Keratinocyte (primary cell): ENCODE data around the gene HAND1. TPM values are rescaled to one million over a fixed set of nuclear protein-coding genes. Genes with fewer than 3 reads are reported as not detected.

Experiments
- DNase-seq: peaks from one replicate; pipeline ENCODE4 v3.0.0-alpha.2; 2011; ENCODE audit warnings: low read depth, missing footprints, low spot score
- FAIRE-seq: peaks from 2 replicates; lab custom pipeline; 2011; peaks lifted over from hg19 to GRCh38; lab: Jason Lieb, UNC
- H2AFZ ChIP-seq: 2 replicates; pipeline ENCODE4 v1.6.0; 2012; ENCODE audit warnings: low read length, control low read depth, inconsistent platforms; ENCODE audit not compliant: control insufficient read depth
- H3K27ac ChIP-seq: 2 replicates; pipeline ENCODE4 v1.5.1; 2011; ENCODE audit warnings: low read length; ENCODE audit not compliant: control insufficient read depth, insufficient read depth
- H3K27me3 ChIP-seq: 3 replicates; pipeline ENCODE4 v1.6.0; 2011; ENCODE audit warnings: low read length; ENCODE audit not compliant: control insufficient read depth, insufficient read depth; ENCODE audit errors: extremely low read depth
- H3K36me3 ChIP-seq, 2 experiments: 2 replicates in 1 of 2; 3 replicates in 1 of 2; pipeline ENCODE4 v1.5.1; 2011; ENCODE audit warnings: low read length in 2 of 2, mild to moderate bottlenecking in 1 of 2; ENCODE audit not compliant: control insufficient read depth in 2 of 2, insufficient read depth in 2 of 2; ENCODE audit errors: extremely low read depth in 1 of 2
- H3K4me1 ChIP-seq: 3 replicates; pipeline ENCODE4 v1.5.1; 2011; ENCODE audit warnings: low read length; ENCODE audit not compliant: control insufficient read depth, insufficient read depth; ENCODE audit errors: extremely low read depth
- H3K4me2 ChIP-seq: 3 replicates; pipeline ENCODE4 v1.6.0; 2011; ENCODE audit warnings: low read depth, low read length; ENCODE audit not compliant: control insufficient read depth, insufficient read depth; ENCODE audit errors: extremely low read depth
- H3K4me3 ChIP-seq, 3 experiments: fragments of 200-600 bp in 1 of 3; sonication (generic) in 1 of 3; 2 replicates in 2 of 3; 3 replicates in 1 of 3; pipeline ENCODE4 v1.5.1; 2011 to 2016; ENCODE audit warnings: low read length in 3 of 3, mild to moderate bottlenecking in 3 of 3, control low read depth in 2 of 3, inconsistent platforms in 1 of 3, low read depth in 1 of 3, mixed read lengths in 1 of 3, mixed run types in 1 of 3, moderate library complexity in 1 of 3; ENCODE audit not compliant: control insufficient read depth in 2 of 3, insufficient read depth in 2 of 3; ENCODE audit errors: extremely low read depth in 1 of 3
- H3K79me2 ChIP-seq: 2 replicates; pipeline ENCODE4 v1.6.0; 2012; ENCODE audit warnings: low read length; ENCODE audit not compliant: control insufficient read depth, insufficient read depth
- H3K9ac ChIP-seq: 3 replicates; pipeline ENCODE4 v1.6.0; 2011; ENCODE audit warnings: low read length; ENCODE audit not compliant: control insufficient read depth, insufficient read depth; ENCODE audit errors: extremely low read depth
- H3K9me1 ChIP-seq: 3 replicates; pipeline ENCODE4 v1.6.0; 2011; ENCODE audit warnings: low read length; ENCODE audit not compliant: control insufficient read depth, insufficient read depth; ENCODE audit errors: extremely low read depth
- H3K9me3 ChIP-seq: 2 replicates; pipeline ENCODE4 v1.5.1; 2012; ENCODE audit warnings: low read depth, low read length; ENCODE audit not compliant: control insufficient read depth
- H4K20me1 ChIP-seq: 3 replicates; pipeline ENCODE4 v1.6.0; 2011; ENCODE audit warnings: low read length; ENCODE audit not compliant: control insufficient read depth, insufficient read depth; ENCODE audit errors: extremely low read depth
- EZH2 ChIP-seq: IDR thresholded peaks from one replicate; pipeline ENCODE4 v1.6.1; 2012; ENCODE audit warnings: inconsistent platforms, mild to moderate bottlenecking, low read length, moderate library complexity
- dilution Hi-C: fragments of 300-500 bp; cut with MboI; formaldehyde crosslinking; loops from one replicate; pipeline ENCODE4 v1.7.0; 2020; ENCODE audit warnings: low sequenced_read_pairs; ENCODE audit not compliant: extremely low pct_ligation_motif_present
- polyA plus RNA-seq, 5 experiments: library from polyadenylated mRNA; depleted of rRNA in 3 of 5; stranded (reverse) in 3 of 5; stranded (forward) in 1 of 5; unstranded in 1 of 5; fragments of >200 nt; gene quantifications; 1 replicate in 1 of 5; 2 replicates in 3 of 5; 3 replicates in 1 of 5; pipeline versions ENCODE4 v1.2.1 to v1.2.3, GENCODE V29; 2011 to 2012; ENCODE audit warnings: missing spikeins in 2 of 5, low read depth in 1 of 5, low replicate concordance in 1 of 5
- TF ChIP-seq, protein P1 (sequence below), 3 experiments: IDR thresholded peaks in 1 of 3; conservative IDR thresholded peaks in 1 of 3; optimal IDR thresholded peaks in 1 of 3; 2 replicates in 2 of 3; 3 replicates in 1 of 3; pipeline versions ENCODE3 to v1.5.1; 2011; ENCODE audit warnings: low read length in 3 of 3, mild to moderate bottlenecking in 3 of 3, moderate library complexity in 2 of 3, control low read depth in 1 of 3, inconsistent platforms in 1 of 3; ENCODE audit not compliant: insufficient read depth in 2 of 3; ENCODE audit errors: extremely low read depth in 1 of 3

Gene HAND1
- polyA plus RNA-seq, 1 donor (not counting 4 experiments of a cell fraction or from before 2014, with no cell fraction given): not detected

DNA sequence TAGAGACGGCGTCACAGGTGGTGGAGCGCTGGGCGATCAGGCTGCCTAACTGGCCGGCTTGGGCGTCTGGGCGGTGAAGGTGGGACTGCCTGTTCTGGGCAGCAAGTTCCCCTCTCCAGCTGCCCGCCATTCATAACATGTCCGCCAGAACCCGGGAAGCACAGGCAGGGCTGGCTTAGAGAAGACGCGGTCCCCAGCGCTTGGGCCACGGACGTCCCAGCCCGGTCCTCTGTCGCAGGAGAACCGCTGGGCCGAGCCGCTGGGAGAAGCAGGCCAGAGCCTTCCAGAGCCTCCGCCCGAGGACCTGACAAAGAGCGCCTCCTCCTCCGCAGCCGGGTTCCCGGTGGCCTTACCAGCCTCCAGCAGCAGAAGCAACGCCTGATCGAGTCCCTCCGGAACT lies 15.2 kb upstream of the HAND1 start:
- FAIRE-seq (no peak), DNase-seq (no peak)
- Histone ChIP-seq H3K4me2 (no peak overlapping the region), H3K4me1 (no peaks in the 10 kb centered on the region), H2AFZ (no peak overlapping the region), H3K9me1 (no peaks in the 10 kb centered on the region), H3K36me3 (no peaks in the 10 kb centered on the region), H3K9me3 (no peaks in the 10 kb centered on the region), H3K9ac (no peak overlapping the region), H4K20me1 (no peaks in the 10 kb centered on the region), H3K27me3 (peaks cover 24% of the 10 kb centered on the region), H3K27ac (no peak overlapping the region), H3K4me3 (no peak overlapping the region), H3K79me2 (no peaks in the 10 kb centered on the region)
- dilution Hi-C loops: no loop called here
- TF ChIP-seq, protein P1, sequence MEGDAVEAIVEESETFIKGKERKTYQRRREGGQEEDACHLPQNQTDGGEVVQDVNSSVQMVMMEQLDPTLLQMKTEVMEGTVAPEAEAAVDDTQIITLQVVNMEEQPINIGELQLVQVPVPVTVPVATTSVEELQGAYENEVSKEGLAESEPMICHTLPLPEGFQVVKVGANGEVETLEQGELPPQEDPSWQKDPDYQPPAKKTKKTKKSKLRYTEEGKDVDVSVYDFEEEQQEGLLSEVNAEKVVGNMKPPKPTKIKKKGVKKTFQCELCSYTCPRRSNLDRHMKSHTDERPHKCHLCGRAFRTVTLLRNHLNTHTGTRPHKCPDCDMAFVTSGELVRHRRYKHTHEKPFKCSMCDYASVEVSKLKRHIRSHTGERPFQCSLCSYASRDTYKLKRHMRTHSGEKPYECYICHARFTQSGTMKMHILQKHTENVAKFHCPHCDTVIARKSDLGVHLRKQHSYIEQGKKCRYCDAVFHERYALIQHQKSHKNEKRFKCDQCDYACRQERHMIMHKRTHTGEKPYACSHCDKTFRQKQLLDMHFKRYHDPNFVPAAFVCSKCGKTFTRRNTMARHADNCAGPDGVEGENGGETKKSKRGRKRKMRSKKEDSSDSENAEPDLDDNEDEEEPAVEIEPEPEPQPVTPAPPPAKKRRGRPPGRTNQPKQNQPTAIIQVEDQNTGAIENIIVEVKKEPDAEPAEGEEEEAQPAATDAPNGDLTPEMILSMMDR (optimal IDR thresholded peaks at IDR 0.05 in 1 of 3, IDR thresholded peaks at IDR 0.05 in 1 of 3, conservative IDR thresholded peaks at IDR 0.05 in 1 of 3; ENCODE audit: extremely low read depth in 1 of 3, insufficient read depth in 2 of 3, low read length in 3 of 3): no peak
- no peak for TF ChIP-seq EZH2

DNA sequence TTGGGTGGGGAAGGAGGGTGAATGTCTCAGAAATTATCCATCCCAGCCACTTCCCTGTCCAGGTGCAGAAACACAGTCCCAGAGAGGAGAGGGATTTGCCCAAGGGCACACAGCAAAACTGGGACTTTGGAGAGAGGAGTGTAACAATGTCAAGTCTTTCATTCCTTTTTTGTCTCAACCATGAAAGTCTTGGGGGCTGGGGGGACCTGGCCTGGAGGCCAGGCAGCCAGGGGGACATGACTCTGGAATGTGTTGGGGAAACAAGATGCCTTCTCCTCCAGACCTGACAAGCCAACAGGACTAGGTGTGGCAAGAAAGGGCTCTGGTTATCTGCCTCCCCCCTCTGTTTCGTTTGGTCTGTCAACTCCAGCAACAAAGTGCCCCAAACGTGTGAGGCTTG lies 13.9 kb upstream of the HAND1 start:
- Histone ChIP-seq H3K36me3 (no peaks in the 10 kb centered on the region), H3K4me2 (no peak overlapping the region), H3K4me1 (no peaks in the 10 kb centered on the region), H3K9ac (no peak overlapping the region), H2AFZ (no peak overlapping the region), H3K9me3 (no peaks in the 10 kb centered on the region), H3K27ac (no peak overlapping the region), H3K27me3 (peaks cover 32% of the 10 kb centered on the region), H3K79me2 (no peaks in the 10 kb centered on the region), H3K9me1 (no peaks in the 10 kb centered on the region), H3K4me3 (no peak overlapping the region), H4K20me1 (no peaks in the 10 kb centered on the region)
- dilution Hi-C loops: no loop called here
- no peak for TF ChIP-seq EZH2
- TF ChIP-seq, protein P1 (optimal IDR thresholded peaks at IDR 0.05 in 1 of 3, IDR thresholded peaks at IDR 0.05 in 1 of 3, conservative IDR thresholded peaks at IDR 0.05 in 1 of 3; ENCODE audit: extremely low read depth in 1 of 3, insufficient read depth in 2 of 3, low read length in 3 of 3): no peak
- no peak for DNase-seq
- FAIRE-seq: no peak
